CD14-positive monocyte (primary cell): Measurements from ENCODE around the gene NUDCD3. TPM values are rescaled to one million over a fixed set of nuclear protein-coding genes. Genes with fewer than 3 reads are reported as not detected.

Source experiments
- DNase-seq, 3 donors: peaks; one replicate each; pipeline ENCODE4 v3.0.0-alpha.2; 2011 to 2022
- H2AFZ ChIP-seq: 2 replicates; pipeline ENCODE4 v1.6.0; 2012; ENCODE audit warnings: mild to moderate bottlenecking, low read depth, low read length, inconsistent platforms; ENCODE audit not compliant: insufficient read depth, poor library complexity, severe bottlenecking
- H3K27ac ChIP-seq, 2 donors: 1 replicate in 1 of 2; 2 replicates in 1 of 2; pipeline ENCODE4 v1.5.1; 2012 to 2013; ENCODE audit warnings: low read length in 2 of 2, control low read depth in 1 of 2, inconsistent platforms in 1 of 2, low read depth in 1 of 2, mild to moderate bottlenecking in 1 of 2
- H3K27me3 ChIP-seq, 2 donors: one replicate each; pipeline versions ENCODE4 v1.6.0 to v1.6.1; 2011 to 2013; ENCODE audit warnings: low read length in 2 of 2; ENCODE audit not compliant: control insufficient read depth in 2 of 2, insufficient read depth in 2 of 2
- H3K36me3 ChIP-seq, 2 donors: replicated peaks in 1 of 2; 1 replicate in 1 of 2; 2 replicates in 1 of 2; pipeline versions ENCODE4 v1.5.1 to v1.6.1; 2012 to 2013; ENCODE audit warnings: low read length in 2 of 2, control low read depth in 1 of 2, inconsistent platforms in 1 of 2, mild to moderate bottlenecking in 1 of 2; ENCODE audit not compliant: insufficient read depth in 2 of 2, control insufficient read depth in 1 of 2
- H3K4me1 ChIP-seq, 2 donors: 1 replicate in 1 of 2; 2 replicates in 1 of 2; pipeline versions ENCODE4 v1.5.1 to v1.6.1; 2012 to 2013; ENCODE audit warnings: low read length in 2 of 2, control low read depth in 1 of 2, inconsistent platforms in 1 of 2, mild to moderate bottlenecking in 1 of 2, moderate library complexity in 1 of 2; ENCODE audit not compliant: insufficient read depth in 2 of 2, control insufficient read depth in 1 of 2
- H3K4me2 ChIP-seq: replicated peaks from 2 replicates; pipeline ENCODE3; 2012; ENCODE audit warnings: low read length, moderate library complexity, mild to moderate bottlenecking; ENCODE audit not compliant: poor library complexity, severe bottlenecking; ENCODE audit errors: extremely low read depth
- H3K4me3 ChIP-seq, 3 experiments: fragments of 200-600 bp in 1 of 3; sonication (generic) in 1 of 3; replicated peaks in 1 of 3; 1 replicate in 2 of 3; 2 replicates in 1 of 3; pipeline ENCODE4 v1.5.1; 2011 to 2013; ENCODE audit warnings: low read length in 3 of 3, mild to moderate bottlenecking in 3 of 3, control low read depth in 2 of 3, low read depth in 2 of 3, inconsistent platforms in 1 of 3, moderate library complexity in 1 of 3
- H3K79me2 ChIP-seq: 2 replicates; pipeline ENCODE4 v1.6.0; 2012; ENCODE audit warnings: mild to moderate bottlenecking, control low read depth, inconsistent platforms, low read length, moderate library complexity; ENCODE audit not compliant: insufficient read depth
- H3K9ac ChIP-seq: 2 replicates; pipeline ENCODE4 v1.6.0; 2017; ENCODE audit warnings: low read length, mild to moderate bottlenecking; ENCODE audit not compliant: insufficient read depth, poor library complexity, severe bottlenecking
- H3K9me3 ChIP-seq, 2 donors: replicated peaks in 1 of 2; 1 replicate in 1 of 2; 2 replicates in 1 of 2; pipeline versions ENCODE4 v1.5.1 to v1.6.1; 2012 to 2013; ENCODE audit warnings: low read length in 2 of 2, control low read depth in 1 of 2; ENCODE audit not compliant: control insufficient read depth in 1 of 2, insufficient read depth in 1 of 2
- H4K20me1 ChIP-seq: 2 replicates; pipeline ENCODE4 v1.6.0; 2012; ENCODE audit warnings: mild to moderate bottlenecking, low read length, control low read depth, moderate library complexity; ENCODE audit not compliant: insufficient read depth
- H3K27ac Mint-ChIP-seq, 7 donors: one replicate each; pipeline ENCODE4 v1.8.0; 2020; ENCODE audit warnings: mild to moderate bottlenecking in 7 of 7, mixed read lengths in 7 of 7, moderate library complexity in 6 of 7, inconsistent platforms in 2 of 7
- H3K27me3 Mint-ChIP-seq, 3 donors: one replicate each; pipeline ENCODE4 v1.8.0; 2021 to 2022; ENCODE audit warnings: low read depth in 3 of 3, mild to moderate bottlenecking in 3 of 3, mixed read lengths in 3 of 3, moderate library complexity in 3 of 3, inconsistent platforms in 1 of 3
- H3K36me3 Mint-ChIP-seq, 2 donors: one replicate each; pipeline ENCODE4 v1.8.0; 2020; ENCODE audit warnings: mixed read lengths in 2 of 2, inconsistent platforms in 1 of 2, mild to moderate bottlenecking in 1 of 2
- H3K4me1 Mint-ChIP-seq: one replicate; pipeline ENCODE4 v1.8.0; 2020; ENCODE audit warnings: mild to moderate bottlenecking, mixed read lengths
- H3K4me3 Mint-ChIP-seq, 2 donors: one replicate each; pipeline ENCODE4 v1.8.0; 2020; ENCODE audit warnings: mild to moderate bottlenecking in 2 of 2, mixed read lengths in 2 of 2, moderate library complexity in 1 of 2
- H3K9me3 Mint-ChIP-seq, 7 donors: one replicate each; pipeline ENCODE4 v1.8.0; 2020 to 2022; ENCODE audit warnings: mixed read lengths in 7 of 7, mild to moderate bottlenecking in 6 of 7, moderate library complexity in 6 of 7, inconsistent platforms in 2 of 7
- CTCF ChIP-seq: fragments of 200-600 bp; IDR thresholded peaks from one replicate; pipeline ENCODE4 v1.8.0; 2022; ENCODE audit warnings: antibody characterized with exemption, mild to moderate bottlenecking
- WGBS: methylation state at CpG from one replicate; pipeline ENCODE4 v1.1.5; 2013; ENCODE audit warnings: missing lambda C conversion rate; ENCODE audit not compliant: insufficient coverage; 5-methylcytosine and 5-hydroxymethylcytosine counted together
- intact Hi-C, 2 donors: fragments of 100-400 bp; cut with micrococcal nuclease; formaldehyde crosslinking; loops; one replicate each; pipeline versions ENCODE4 v1.15.0 to v1.15.1; 2023
- polyA plus RNA-seq, 3 donors: library from polyadenylated mRNA; depleted of rRNA in 1 of 3; unstranded in 2 of 3; stranded (reverse) in 1 of 3; fragments of 300-500 nt in 2 of 3; fragments of >200 nt in 1 of 3; fragmentation: Illumina TruSeq in 2 of 3; gene quantifications; 1 replicate in 2 of 3; 2 replicates in 1 of 3; pipeline ENCODE4 v1.2.3, GENCODE V29; 2012 to 2021

NUDCD3 gene
- polyA plus RNA-seq, 3 donors, result 13.6 to 26.5 (median 21.6) TPM

- H4K20me1 ChIP-seq, result peaks cover 4% of the 10 kb centered on the region
- intact Hi-C loops, result no loop called here
These were observed 5.8 kb downstream of the NUDCD3 start for GRCh38 chr7:44484482-44485313.

More at GRCh38 chr7:44484482-44485313, 5.8 kb downstream of the NUDCD3 start:
- Mint-ChIP-seq H3K4me1 (peaks cover 37% of the 10 kb centered on the region), H3K4me3 (no peak overlapping the region), H3K27ac (peak overlapping the region in 4 of 7 donors; percentile 31 to 65 (median 46)), H3K9me3 (peaks cover 11 to 19% (median 14%) of the 10 kb centered on the region in 7 donors), H3K36me3 (peaks cover 55 to 62% of the 10 kb centered on the region in 2 donors), H3K27me3 (peaks cover 0 to 2% (median 1%) of the 10 kb centered on the region in 3 donors)
- Histone ChIP-seq H3K4me2 (no peak overlapping the region), H3K9ac (no peak overlapping the region), H3K4me3 (no peak overlapping the region), H3K27ac (no peak overlapping the region), H3K36me3 (peaks cover 49 to 59% of the 10 kb centered on the region in 2 donors), H3K27me3 (no peaks in the 10 kb centered on the region), H2AFZ (no peak overlapping the region), H3K4me1 (peaks cover 9 to 15% of the 10 kb centered on the region in 2 donors), H3K79me2 (peaks cover 54% of the 10 kb centered on the region), H3K9me3 (peaks cover 0 to 11% of the 10 kb centered on the region in 2 donors)
- DNase-seq, result no peak
- TF ChIP-seq CTCF, result no peak
- WGBS, result 80% methylated on average over 3 of the region's 5 CpGs
